ENCODE data around the gene PTPN13. TPM values are rescaled to one million over a fixed set of nuclear protein-coding genes. Genes with fewer than 3 reads are reported as not detected.

Gene PTPN13
- total RNA-seq, 2 donors from 2014 or later, result 6.2 to 12.1 TPM

DNA sequence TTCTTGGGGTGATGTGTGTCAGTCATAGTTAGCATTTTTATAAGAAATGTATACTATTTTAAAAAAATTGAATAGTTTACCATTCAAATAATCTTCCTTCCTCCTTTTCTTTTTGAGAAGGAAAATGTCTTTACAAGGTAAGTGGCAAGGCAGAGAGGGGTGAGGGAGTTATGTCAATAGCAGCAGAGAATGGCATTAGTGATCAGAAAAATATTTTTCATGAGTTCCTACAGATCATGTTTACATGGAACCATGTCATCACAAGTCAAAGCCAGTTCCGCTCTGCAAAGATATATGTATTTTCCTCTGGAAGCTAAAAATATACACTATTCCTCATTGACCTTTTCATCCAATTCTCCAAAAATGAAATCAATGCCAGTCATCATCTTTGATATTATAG, 67.3 kb downstream of the PTPN13 start:
- Histone ChIP-seq H3K36me3 (no peaks in the 10 kb centered on the region), H3K27me3 (no peaks in the 10 kb centered on the region), H3K4me3 (no peak overlapping the region), H3K9me3 (no peaks in the 10 kb centered on the region), H3K4me1 (no peaks in the 10 kb centered on the region), H3K27ac (no peak overlapping the region)
- no peak for DNase-seq (ENCODE audit: low spot score)
- no peak for TF ChIP-seq CTCF (IDR thresholded peaks at IDR 0.05)

DNA sequence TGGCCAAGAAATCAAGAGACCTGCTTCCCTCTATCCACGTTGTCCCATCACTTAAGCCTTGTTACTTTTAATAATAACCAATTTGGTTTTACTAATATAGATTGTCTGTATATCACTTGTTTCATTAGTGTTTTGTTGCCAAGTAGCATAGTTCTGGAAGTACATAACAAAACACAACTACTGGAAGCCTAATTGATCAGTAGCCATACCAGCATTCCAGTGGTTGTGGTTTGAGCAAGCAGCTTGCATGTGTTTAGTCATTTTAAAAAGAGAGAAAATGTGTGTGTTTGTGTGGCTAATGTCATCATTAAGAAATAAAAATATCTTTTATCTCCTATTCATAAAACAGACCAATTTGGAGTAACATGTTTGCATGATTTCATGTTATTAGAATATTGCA, 70.8 kb downstream of the PTPN13 start:
- DNase-seq (ENCODE audit: low spot score), result no peak
- Histone ChIP-seq H3K4me1 (no peaks in the 10 kb centered on the region), H3K27me3 (no peaks in the 10 kb centered on the region), H3K36me3 (no peaks in the 10 kb centered on the region), H3K4me3 (no peak overlapping the region), H3K9me3 (no peaks in the 10 kb centered on the region), H3K27ac (no peak overlapping the region)
- no peak for TF ChIP-seq CTCF (IDR thresholded peaks at IDR 0.05)

- Histone ChIP-seq H3K9me3 (no peaks in the 10 kb centered on the region), H3K27ac (no peak overlapping the region), H3K36me3 (no peaks in the 10 kb centered on the region), H3K4me3 (no peak overlapping the region), H3K4me1 (no peaks in the 10 kb centered on the region), H3K27me3 (no peaks in the 10 kb centered on the region)
- DNase-seq (ENCODE audit: low spot score), result no peak
- TF ChIP-seq CTCF (IDR thresholded peaks at IDR 0.05), result no peak
Observed at GRCh38 chr4:86670298-86670697, 76.2 kb downstream of the PTPN13 start.

DNA sequence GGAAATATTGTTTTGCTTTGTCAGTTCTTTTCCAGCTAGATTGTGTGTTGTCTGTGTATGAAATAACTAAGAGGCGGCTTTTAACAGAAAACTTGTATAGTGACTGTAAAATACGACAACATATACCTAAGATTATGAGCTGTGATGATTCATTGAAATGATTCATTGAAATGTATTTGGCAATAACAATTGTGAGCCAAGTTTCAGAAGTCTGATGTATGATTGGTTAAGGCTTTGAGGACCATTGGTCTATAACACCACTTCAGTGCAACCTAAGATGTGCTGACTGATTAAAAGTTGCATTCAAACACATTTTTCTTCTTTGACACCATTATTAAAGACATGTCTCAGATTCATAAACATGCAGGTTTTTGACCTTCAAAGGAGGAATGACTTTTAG, 76.6 kb downstream of the PTPN13 start:
- Histone ChIP-seq H3K9me3 (no peaks in the 10 kb centered on the region), H3K4me1 (no peaks in the 10 kb centered on the region), H3K36me3 (no peaks in the 10 kb centered on the region), H3K27ac (no peak overlapping the region), H3K27me3 (no peaks in the 10 kb centered on the region), H3K4me3 (no peak overlapping the region)
- no peak for TF ChIP-seq CTCF (IDR thresholded peaks at IDR 0.05)
- no peak for DNase-seq (ENCODE audit: low spot score)

DNA sequence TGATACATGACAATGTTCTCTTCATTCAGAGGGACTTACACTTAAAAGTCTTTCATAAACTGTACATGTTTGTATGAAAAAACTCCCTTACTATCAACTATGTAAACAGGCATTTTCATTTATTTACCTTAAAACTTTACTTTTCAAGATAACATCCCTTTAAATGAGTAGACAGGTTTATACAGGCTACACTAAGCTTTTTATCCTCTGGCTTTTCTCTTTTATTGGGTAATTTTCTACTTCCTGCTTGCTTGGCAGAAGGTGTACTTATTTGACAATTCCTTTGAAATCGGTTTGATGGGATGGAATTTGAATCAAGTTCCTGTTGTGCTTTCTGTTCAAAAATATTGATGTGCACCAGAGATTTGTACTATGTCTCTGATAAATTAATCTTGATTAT, 81.4 kb downstream of the PTPN13 start:
- Histone ChIP-seq H3K27ac (no peak overlapping the region), H3K9me3 (no peaks in the 10 kb centered on the region), H3K4me1 (no peaks in the 10 kb centered on the region), H3K4me3 (no peak overlapping the region), H3K36me3 (no peaks in the 10 kb centered on the region), H3K27me3 (no peaks in the 10 kb centered on the region)
- DNase-seq (ENCODE audit: low spot score), result no peak
- no peak for TF ChIP-seq CTCF (IDR thresholded peaks at IDR 0.05)

GRCh38 chr4:86678796-86679195, 84.7 kb downstream of the PTPN13 start:
- Histone ChIP-seq H3K36me3 (no peaks in the 10 kb centered on the region), H3K4me1 (no peaks in the 10 kb centered on the region), H3K27ac (no peak overlapping the region), H3K4me3 (no peak overlapping the region), H3K9me3 (no peaks in the 10 kb centered on the region), H3K27me3 (no peaks in the 10 kb centered on the region)
- no peak for DNase-seq (ENCODE audit: low spot score)
- TF ChIP-seq CTCF (IDR thresholded peaks at IDR 0.05), result no peak

Measured in right atrium auricular region (tissue), 2 donors.